ENCODE measurements around the gene ZC3HAV1. TPM values are rescaled to one million over a fixed set of nuclear protein-coding genes. Genes with fewer than 3 reads are reported as not detected.

Gene ZC3HAV1
- total and polyA plus RNA-seq, 2 of the 4 experiments (the other 2 are of a cell fraction): 9.9 to 22.4 TPM

DNA sequence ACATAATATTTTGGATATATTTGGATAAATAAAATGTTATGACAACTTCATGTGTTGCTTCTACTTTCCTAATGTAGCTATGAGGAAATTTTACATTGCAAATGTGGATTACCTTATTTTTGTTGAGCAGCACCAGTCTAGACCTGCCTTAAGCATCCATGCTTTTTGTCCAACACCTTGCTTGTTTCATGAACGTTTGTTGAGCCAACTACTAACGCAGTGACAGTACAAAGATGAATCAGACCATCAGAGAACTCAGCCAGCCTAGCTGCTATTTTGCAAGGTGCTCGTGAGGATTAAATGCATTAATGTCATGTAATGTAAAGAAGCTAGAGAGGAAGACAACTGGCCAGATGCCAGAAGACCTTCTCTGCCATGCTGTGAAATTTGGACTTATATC is 72.6 kb downstream of the ZC3HAV1 start:
- no peak overlapping the region for H3K23ac ChIP-seq (ENCODE audit: low read depth, low read length)
- no peak overlapping the region for H3K4me2 ChIP-seq (ENCODE audit: low read depth, low read length)
- no peak overlapping the region for H2BK5ac ChIP-seq (ENCODE audit: low read depth, low read length, poor library complexity, severe bottlenecking)
- H2AK5ac ChIP-seq (ENCODE audit: low read depth, low read length): no peak overlapping the region
- no TSS peak for BruUV-seq (replicated peaks)
- H4K20me1 ChIP-seq (ENCODE audit: insufficient read depth, low read length): peaks cover 16% of the 10 kb centered on the region
- H3K56ac ChIP-seq (ENCODE audit: extremely low read depth, insufficient read depth, low read length): no peak overlapping the region
- no peak overlapping the region for H3K27ac ChIP-seq (ENCODE audit: insufficient read depth, low read length)
- peaks cover 10% of the 10 kb centered on the region for H3K36me3 ChIP-seq (ENCODE audit: control insufficient read depth, insufficient read depth, low read length)
- H4K91ac ChIP-seq (ENCODE audit: insufficient read depth, low read depth, low read length): no peak overlapping the region
- no peak overlapping the region for H2AK9ac ChIP-seq (replicated peaks; ENCODE audit: low read depth, low read length, poor library complexity)
- no peak overlapping the region for H4K5ac ChIP-seq (ENCODE audit: low read depth, low read length)
- H3K4me1 ChIP-seq (ENCODE audit: control insufficient read depth, insufficient read depth, low read length): peaks cover 8% of the 10 kb centered on the region
- no peaks in the 10 kb centered on the region for H3K9me3 ChIP-seq (ENCODE audit: control insufficient read depth, insufficient read depth, low read length)
- peaks cover 17% of the 10 kb centered on the region for H3K9me1 ChIP-seq (ENCODE audit: insufficient read depth, low read length)
- no peak overlapping the region for H3K4ac ChIP-seq (ENCODE audit: low read depth, low read length)
- intact Hi-C loops (cut with micrococcal nuclease): no loop called here
- dilution Hi-C loops (cut with HindIII; ENCODE audit: low sequenced_read_pairs, unreplicated experiment): no loop called here
- peaks cover 16 to 36% of the 10 kb centered on the region in 2 experiments for H3K79me1 ChIP-seq (ENCODE audit: low read depth in 1 of 2, low read length in 2 of 2)
- no peak overlapping the region for H3K9ac ChIP-seq (ENCODE audit: low read depth, low read length)
- H2BK15ac ChIP-seq (ENCODE audit: low read depth, low read length): no peak overlapping the region
- CTCF ChIA-PET: interaction anchor here (1.1 kb wide), 1 partner anchor 9 kb away, joined by 3 read pairs; no protein-coding TSS in a partner anchor
- POLR2A ChIA-PET (ENCODE audit: unreplicated experiment): interaction anchor here (0.6 kb wide), 1 partner anchor 64 kb away, joined by 4 read pairs; no protein-coding TSS in a partner anchor
- H3K14ac ChIP-seq (replicated peaks; ENCODE audit: low read depth, low read length): no peak overlapping the region
- H2BK20ac ChIP-seq (ENCODE audit: low read depth, low read length): no peak overlapping the region
- 80% methylated on average over 2 of the region's 3 CpGs; no CpG with 5 or more reads in 1 of the 2 experiments for WGBS, 2 experiments (ENCODE audit: extremely low coverage in 2 of 2, insufficient read length in 1 of 2)
- TF ChIP-seq CHD1 (IDR thresholded peaks at IDR 0.05; ENCODE audit: low read depth, low read length) (no peak), NFE2L2 (IDR thresholded peaks at IDR 0.05; ENCODE audit: low read depth, low read length) (no peak), POLR2A (IDR thresholded peaks at IDR 0.05; ENCODE audit: low read depth, low read length) (no peak), FOS (IDR thresholded peaks at IDR 0.05; ENCODE audit: low read depth, low read length) (no peak), MXI1 (IDR thresholded peaks at IDR 0.05; ENCODE audit: borderline replicate concordance, low read depth, low read length) (no peak), MAFK (IDR thresholded peaks at IDR 0.05; ENCODE audit: low read depth, low read length) (no peak), RCOR1 (IDR thresholded peaks at IDR 0.05; ENCODE audit: insufficient replicate concordance, low read length) (no peak), SMC3 (IDR thresholded peaks at IDR 0.05; ENCODE audit: low read depth, low read length) (no peak), MAZ (IDR thresholded peaks at IDR 0.05; ENCODE audit: borderline replicate concordance, low read depth, low read length) (no peak), RFX5 (IDR thresholded peaks at IDR 0.05; ENCODE audit: low read depth, low read length) (no peak), RAD21 (IDR thresholded peaks at IDR 0.05; ENCODE audit: low read length) (no peak), CEBPB (IDR thresholded peaks at IDR 0.05; ENCODE audit: low read depth, low read length) (no peak), BHLHE40 (IDR thresholded peaks at IDR 0.05; ENCODE audit: low read depth, low read length) (no peak)
- TF ChIP-seq, protein P1, sequence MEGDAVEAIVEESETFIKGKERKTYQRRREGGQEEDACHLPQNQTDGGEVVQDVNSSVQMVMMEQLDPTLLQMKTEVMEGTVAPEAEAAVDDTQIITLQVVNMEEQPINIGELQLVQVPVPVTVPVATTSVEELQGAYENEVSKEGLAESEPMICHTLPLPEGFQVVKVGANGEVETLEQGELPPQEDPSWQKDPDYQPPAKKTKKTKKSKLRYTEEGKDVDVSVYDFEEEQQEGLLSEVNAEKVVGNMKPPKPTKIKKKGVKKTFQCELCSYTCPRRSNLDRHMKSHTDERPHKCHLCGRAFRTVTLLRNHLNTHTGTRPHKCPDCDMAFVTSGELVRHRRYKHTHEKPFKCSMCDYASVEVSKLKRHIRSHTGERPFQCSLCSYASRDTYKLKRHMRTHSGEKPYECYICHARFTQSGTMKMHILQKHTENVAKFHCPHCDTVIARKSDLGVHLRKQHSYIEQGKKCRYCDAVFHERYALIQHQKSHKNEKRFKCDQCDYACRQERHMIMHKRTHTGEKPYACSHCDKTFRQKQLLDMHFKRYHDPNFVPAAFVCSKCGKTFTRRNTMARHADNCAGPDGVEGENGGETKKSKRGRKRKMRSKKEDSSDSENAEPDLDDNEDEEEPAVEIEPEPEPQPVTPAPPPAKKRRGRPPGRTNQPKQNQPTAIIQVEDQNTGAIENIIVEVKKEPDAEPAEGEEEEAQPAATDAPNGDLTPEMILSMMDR (conservative IDR thresholded peaks at IDR 0.05; ENCODE audit: low read depth, low read length): no peak
- TF ChIP-seq, protein P2, sequence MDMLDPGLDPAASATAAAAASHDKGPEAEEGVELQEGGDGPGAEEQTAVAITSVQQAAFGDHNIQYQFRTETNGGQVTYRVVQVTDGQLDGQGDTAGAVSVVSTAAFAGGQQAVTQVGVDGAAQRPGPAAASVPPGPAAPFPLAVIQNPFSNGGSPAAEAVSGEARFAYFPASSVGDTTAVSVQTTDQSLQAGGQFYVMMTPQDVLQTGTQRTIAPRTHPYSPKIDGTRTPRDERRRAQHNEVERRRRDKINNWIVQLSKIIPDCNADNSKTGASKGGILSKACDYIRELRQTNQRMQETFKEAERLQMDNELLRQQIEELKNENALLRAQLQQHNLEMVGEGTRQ (IDR thresholded peaks at IDR 0.05; ENCODE audit: low read depth, low read length): no peak
- TF ChIP-seq, protein P3, sequence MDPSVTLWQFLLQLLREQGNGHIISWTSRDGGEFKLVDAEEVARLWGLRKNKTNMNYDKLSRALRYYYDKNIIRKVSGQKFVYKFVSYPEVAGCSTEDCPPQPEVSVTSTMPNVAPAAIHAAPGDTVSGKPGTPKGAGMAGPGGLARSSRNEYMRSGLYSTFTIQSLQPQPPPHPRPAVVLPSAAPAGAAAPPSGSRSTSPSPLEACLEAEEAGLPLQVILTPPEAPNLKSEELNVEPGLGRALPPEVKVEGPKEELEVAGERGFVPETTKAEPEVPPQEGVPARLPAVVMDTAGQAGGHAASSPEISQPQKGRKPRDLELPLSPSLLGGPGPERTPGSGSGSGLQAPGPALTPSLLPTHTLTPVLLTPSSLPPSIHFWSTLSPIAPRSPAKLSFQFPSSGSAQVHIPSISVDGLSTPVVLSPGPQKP (IDR thresholded peaks at IDR 0.05; ENCODE audit: borderline replicate concordance, low read depth, low read length): no peak
- no peaks in the 10 kb centered on the region for H3K27me3 ChIP-seq (ENCODE audit: control insufficient read depth, insufficient read depth, low read length)
- DNase-seq (no peak), ATAC-seq (ENCODE audit: low read depth) (no peak)
- H3K4me3 ChIP-seq (ENCODE audit: insufficient read depth, low read depth, low read length): no peak overlapping the region
- no peak overlapping the region for H3K18ac ChIP-seq (ENCODE audit: low read depth, low read length)
- no peak overlapping the region for H4K8ac ChIP-seq (ENCODE audit: low read depth in 2 of 2, low read length in 2 of 2)
- no peak overlapping the region for H2AFZ ChIP-seq (replicated peaks; ENCODE audit: low read length, poor library complexity)
- H2BK120ac ChIP-seq (ENCODE audit: low read depth, low read length): no peak overlapping the region
- in situ Hi-C loops (cut with MboI; ENCODE audit: low sequenced_read_pairs): no loop called here
